ENCODE results near the gene FOSL1. TPM values are rescaled to one million over a fixed set of nuclear protein-coding genes. Genes with fewer than 3 reads are reported as not detected.

FOSL1 gene
- total and polyA plus RNA-seq, 2 donors (not counting 1 experiment from before 2014, with no cell fraction given), result 3.5 to 8.8 TPM

- Histone ChIP-seq H3K4me3 (replicated peaks in 1 of 4; ENCODE audit: control extremely low read depth in 1 of 4, insufficient read depth in 1 of 4, low read depth in 3 of 4, low read length in 4 of 4) (no peak overlapping the region), H3K9ac (ENCODE audit: insufficient read depth, low read length) (no peak overlapping the region), H3K79me2 (ENCODE audit: control insufficient read depth, insufficient read depth, low read length) (peaks cover 25% of the 10 kb centered on the region), H3K36me3 (ENCODE audit: control insufficient read depth, insufficient read depth, low read length) (peaks cover 35% of the 10 kb centered on the region), H3K4me1 (ENCODE audit: control insufficient read depth, extremely low read depth, insufficient read depth, low read length) (peaks cover 7% of the 10 kb centered on the region), H3K9me3 (ENCODE audit: control insufficient read depth, insufficient read depth, low read depth, low read length) (no peaks in the 10 kb centered on the region), H4K20me1 (ENCODE audit: control insufficient read depth, extremely low read depth, insufficient read depth, low read length) (no peaks in the 10 kb centered on the region), H3K27ac (ENCODE audit: insufficient read depth, low read length) (no peak overlapping the region), H3K4me2 (ENCODE audit: extremely low read depth, insufficient read depth, low read length) (no peak overlapping the region), H3K27me3 (ENCODE audit: control insufficient read depth, insufficient read depth, low read length) (no peaks in the 10 kb centered on the region), H2AFZ (ENCODE audit: low read length) (no peak overlapping the region)
- DNase-seq (ENCODE audit: low read depth in 2 of 2), result no peak
- TF ChIP-seq EZH2 (IDR thresholded peaks at IDR 0.05; ENCODE audit: low read length, missing control alignments), result no peak
- TF ChIP-seq, protein P1, sequence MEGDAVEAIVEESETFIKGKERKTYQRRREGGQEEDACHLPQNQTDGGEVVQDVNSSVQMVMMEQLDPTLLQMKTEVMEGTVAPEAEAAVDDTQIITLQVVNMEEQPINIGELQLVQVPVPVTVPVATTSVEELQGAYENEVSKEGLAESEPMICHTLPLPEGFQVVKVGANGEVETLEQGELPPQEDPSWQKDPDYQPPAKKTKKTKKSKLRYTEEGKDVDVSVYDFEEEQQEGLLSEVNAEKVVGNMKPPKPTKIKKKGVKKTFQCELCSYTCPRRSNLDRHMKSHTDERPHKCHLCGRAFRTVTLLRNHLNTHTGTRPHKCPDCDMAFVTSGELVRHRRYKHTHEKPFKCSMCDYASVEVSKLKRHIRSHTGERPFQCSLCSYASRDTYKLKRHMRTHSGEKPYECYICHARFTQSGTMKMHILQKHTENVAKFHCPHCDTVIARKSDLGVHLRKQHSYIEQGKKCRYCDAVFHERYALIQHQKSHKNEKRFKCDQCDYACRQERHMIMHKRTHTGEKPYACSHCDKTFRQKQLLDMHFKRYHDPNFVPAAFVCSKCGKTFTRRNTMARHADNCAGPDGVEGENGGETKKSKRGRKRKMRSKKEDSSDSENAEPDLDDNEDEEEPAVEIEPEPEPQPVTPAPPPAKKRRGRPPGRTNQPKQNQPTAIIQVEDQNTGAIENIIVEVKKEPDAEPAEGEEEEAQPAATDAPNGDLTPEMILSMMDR (conservative IDR thresholded peaks at IDR 0.05 in 1 of 2, IDR thresholded peaks at IDR 0.05 in 1 of 2; ENCODE audit: low read depth in 1 of 2, low read length in 2 of 2), result no peak
Observed at GRCh38 chr11:65883786-65884715, 16.1 kb downstream of the FOSL1 start.

GRCh38 chr11:65883058-65883761, 17.0 kb downstream of the FOSL1 start:
- H3K9me3 ChIP-seq (ENCODE audit: control insufficient read depth, insufficient read depth, low read depth, low read length), result no peaks in the 10 kb centered on the region
- TF ChIP-seq EZH2 (IDR thresholded peaks at IDR 0.05; ENCODE audit: low read length, missing control alignments), result no peak
- TF ChIP-seq, protein P1 (conservative IDR thresholded peaks at IDR 0.05 in 1 of 2, IDR thresholded peaks at IDR 0.05 in 1 of 2; ENCODE audit: low read depth in 1 of 2, low read length in 2 of 2), result no peak
- no peak for DNase-seq (ENCODE audit: low read depth in 2 of 2)
- H3K27ac ChIP-seq (ENCODE audit: insufficient read depth, low read length), result no peak overlapping the region
- H3K4me2 ChIP-seq (ENCODE audit: extremely low read depth, insufficient read depth, low read length), result no peak overlapping the region
- H4K20me1 ChIP-seq (ENCODE audit: control insufficient read depth, extremely low read depth, insufficient read depth, low read length), result no peaks in the 10 kb centered on the region
- peaks cover 7% of the 10 kb centered on the region for H3K4me1 ChIP-seq (ENCODE audit: control insufficient read depth, extremely low read depth, insufficient read depth, low read length)
- H3K36me3 ChIP-seq (ENCODE audit: control insufficient read depth, insufficient read depth, low read length), result peaks cover 35% of the 10 kb centered on the region
- no peak overlapping the region for H2AFZ ChIP-seq (ENCODE audit: low read length)
- H3K79me2 ChIP-seq (ENCODE audit: control insufficient read depth, insufficient read depth, low read length), result peaks cover 25% of the 10 kb centered on the region
- H3K9ac ChIP-seq (ENCODE audit: insufficient read depth, low read length), result no peak overlapping the region
- H3K4me3 ChIP-seq (replicated peaks in 1 of 4; ENCODE audit: control extremely low read depth in 1 of 4, insufficient read depth in 1 of 4, low read depth in 3 of 4, low read length in 4 of 4), result no peak overlapping the region
- no peaks in the 10 kb centered on the region for H3K27me3 ChIP-seq (ENCODE audit: control insufficient read depth, insufficient read depth, low read length)
